Astrocyte (in vitro differentiated cells and primary cell): ENCODE measurements around the gene SQOR. TPM values are rescaled to one million over a fixed set of nuclear protein-coding genes. Genes with fewer than 3 reads are reported as not detected.

ENCODE experiments used
- DNase-seq: peaks from one replicate; pipeline ENCODE4 v3.0.0-alpha.2; 2010; ENCODE audit warnings: low read depth
- FAIRE-seq: peaks from 2 replicates; lab custom pipeline; 2011; peaks lifted over from hg19 to GRCh38; lab: Jason Lieb, UNC
- H2AFZ ChIP-seq: 2 replicates; pipeline ENCODE4 v1.6.0; 2012; ENCODE audit warnings: low read depth, low read length, inconsistent platforms
- H3K27ac ChIP-seq: 2 replicates; pipeline ENCODE4 v1.5.1; 2011; ENCODE audit warnings: low read depth, low read length, inconsistent platforms
- H3K27me3 ChIP-seq: 2 replicates; pipeline ENCODE4 v1.6.0; 2011; ENCODE audit warnings: low read length, inconsistent platforms; ENCODE audit not compliant: insufficient read depth
- H3K36me3 ChIP-seq: 2 replicates; pipeline ENCODE4 v1.5.1; 2011; ENCODE audit warnings: low read length, inconsistent platforms; ENCODE audit not compliant: insufficient read depth
- H3K4me1 ChIP-seq: 2 replicates; pipeline ENCODE4 v1.5.1; 2011; ENCODE audit warnings: low read length, inconsistent platforms; ENCODE audit not compliant: insufficient read depth
- H3K4me2 ChIP-seq: 2 replicates; pipeline ENCODE4 v1.6.0; 2012; ENCODE audit warnings: low read length, inconsistent platforms
- H3K4me3 ChIP-seq: 2 replicates; pipeline ENCODE4 v1.5.1; 2011; ENCODE audit warnings: low read depth, mild to moderate bottlenecking, low read length, inconsistent platforms; ENCODE audit not compliant: insufficient read depth
- H3K79me2 ChIP-seq: 2 replicates; pipeline ENCODE4 v1.6.0; 2012; ENCODE audit warnings: mild to moderate bottlenecking, low read length, inconsistent platforms; ENCODE audit not compliant: insufficient read depth
- H3K9ac ChIP-seq: 2 replicates; pipeline ENCODE4 v1.6.0; 2012; ENCODE audit warnings: mild to moderate bottlenecking, low read length, inconsistent platforms
- H3K9me3 ChIP-seq: 2 replicates; pipeline ENCODE4 v1.5.1; 2012; ENCODE audit warnings: low read depth, mild to moderate bottlenecking, low read length, inconsistent platforms; ENCODE audit not compliant: insufficient read depth
- H4K20me1 ChIP-seq: 2 replicates; pipeline ENCODE4 v1.6.0; 2012; ENCODE audit warnings: low read length, inconsistent platforms; ENCODE audit not compliant: insufficient read depth
- H3K27ac Mint-ChIP-seq: one replicate; pipeline ENCODE4 v1.8.0; 2021; ENCODE audit warnings: mild to moderate bottlenecking, mixed read lengths; ENCODE audit not compliant: unreplicated experiment
- H3K27me3 Mint-ChIP-seq: one replicate; pipeline ENCODE4 v1.8.0; 2021; ENCODE audit warnings: low read depth, mixed read lengths; ENCODE audit not compliant: unreplicated experiment
- H3K36me3 Mint-ChIP-seq: one replicate; pipeline ENCODE4 v1.8.0; 2021; ENCODE audit warnings: low read depth, mixed read lengths; ENCODE audit not compliant: unreplicated experiment
- H3K4me1 Mint-ChIP-seq: one replicate; pipeline ENCODE4 v1.8.0; 2021; ENCODE audit warnings: low read depth, mixed read lengths; ENCODE audit not compliant: unreplicated experiment
- H3K4me3 Mint-ChIP-seq: one replicate; pipeline ENCODE4 v1.8.0; 2021; ENCODE audit warnings: mild to moderate bottlenecking, moderate library complexity, mixed read lengths; ENCODE audit not compliant: unreplicated experiment
- H3K9me3 Mint-ChIP-seq: one replicate; pipeline ENCODE4 v1.8.0; 2021; ENCODE audit warnings: mild to moderate bottlenecking, mixed read lengths; ENCODE audit not compliant: unreplicated experiment
- CTCF ChIP-seq: IDR thresholded peaks from 2 replicates; pipeline ENCODE4 v1.5.1; 2011; ENCODE audit warnings: low read depth, mild to moderate bottlenecking, inconsistent platforms, low read length, moderate library complexity; ENCODE audit not compliant: insufficient read depth
- EZH2 ChIP-seq: IDR thresholded peaks from 2 replicates; pipeline ENCODE4 v1.6.1; 2012; ENCODE audit warnings: mild to moderate bottlenecking, low read length, inconsistent platforms; ENCODE audit not compliant: insufficient read depth
- total RNA-seq: library from RNA; stranded (reverse); gene quantifications from 2 replicates; pipeline ENCODE4 v1.2.1, GENCODE V29; 2021

SQOR gene
- total RNA-seq, 1 donor from 2014 or later, result 4.0 TPM

GRCh38 chr15:45731343-45731742 lies 96.5 kb downstream of the SQOR start:
- no peak overlapping the region for H3K27ac ChIP-seq
- H3K9me3 Mint-ChIP-seq, result no peaks in the 10 kb centered on the region
- H3K4me3 Mint-ChIP-seq, result no peak overlapping the region
- H3K4me1 ChIP-seq, result no peaks in the 10 kb centered on the region
- DNase-seq (no peak), FAIRE-seq (no peak)
- H3K79me2 ChIP-seq, result no peaks in the 10 kb centered on the region
- H3K27ac Mint-ChIP-seq, result no peak overlapping the region
- no peak overlapping the region for H2AFZ ChIP-seq
- H3K36me3 ChIP-seq, result no peaks in the 10 kb centered on the region
- no peaks in the 10 kb centered on the region for H3K36me3 Mint-ChIP-seq
- no peaks in the 10 kb centered on the region for H3K27me3 ChIP-seq
- no peak overlapping the region for H3K4me2 ChIP-seq
- peaks cover 2% of the 10 kb centered on the region for H3K4me1 Mint-ChIP-seq
- no peak overlapping the region for H3K4me3 ChIP-seq
- TF ChIP-seq EZH2, result no peak
- no peak for TF ChIP-seq CTCF
- no peak overlapping the region for H3K9ac ChIP-seq
- H4K20me1 ChIP-seq, result no peaks in the 10 kb centered on the region
- H3K9me3 ChIP-seq, result no peaks in the 10 kb centered on the region
- no peaks in the 10 kb centered on the region for H3K27me3 Mint-ChIP-seq

- H3K27ac Mint-ChIP-seq, result no peak overlapping the region
- H3K4me1 Mint-ChIP-seq, result peaks cover 2% of the 10 kb centered on the region
- no peaks in the 10 kb centered on the region for H3K79me2 ChIP-seq
- DNase-seq (no peak), FAIRE-seq (no peak)
- H3K4me3 Mint-ChIP-seq, result no peak overlapping the region
- TF ChIP-seq EZH2, result no peak
- no peak for TF ChIP-seq CTCF
- H3K27me3 Mint-ChIP-seq, result no peaks in the 10 kb centered on the region
- no peaks in the 10 kb centered on the region for H3K36me3 ChIP-seq
- no peaks in the 10 kb centered on the region for H3K9me3 ChIP-seq
- no peaks in the 10 kb centered on the region for H3K36me3 Mint-ChIP-seq
- H3K27me3 ChIP-seq, result no peaks in the 10 kb centered on the region
- no peak overlapping the region for H3K9ac ChIP-seq
- H3K9me3 Mint-ChIP-seq, result no peaks in the 10 kb centered on the region
- H4K20me1 ChIP-seq, result no peaks in the 10 kb centered on the region
- no peak overlapping the region for H3K27ac ChIP-seq
- H3K4me1 ChIP-seq, result no peaks in the 10 kb centered on the region
- no peak overlapping the region for H3K4me3 ChIP-seq
- no peak overlapping the region for H2AFZ ChIP-seq
- H3K4me2 ChIP-seq, result no peak overlapping the region
Observed at GRCh38 chr15:45732662-45733061, 97.8 kb downstream of the SQOR start.

GRCh38 chr15:45734260-45734711 lies 99.5 kb downstream of the SQOR start:
- Histone ChIP-seq H2AFZ (no peak overlapping the region), H3K27ac (no peak overlapping the region), H3K36me3 (no peaks in the 10 kb centered on the region), H3K4me3 (no peak overlapping the region), H3K27me3 (no peaks in the 10 kb centered on the region), H3K4me2 (no peak overlapping the region), H3K9ac (no peak overlapping the region), H3K79me2 (no peaks in the 10 kb centered on the region), H3K4me1 (no peaks in the 10 kb centered on the region), H3K9me3 (no peaks in the 10 kb centered on the region), H4K20me1 (no peaks in the 10 kb centered on the region)
- Mint-ChIP-seq H3K9me3 (no peaks in the 10 kb centered on the region), H3K4me3 (no peak overlapping the region), H3K27ac (no peak overlapping the region), H3K36me3 (no peaks in the 10 kb centered on the region), H3K4me1 (peaks cover under 1% of the 10 kb centered on the region), H3K27me3 (no peaks in the 10 kb centered on the region)
- no peak for DNase-seq
- FAIRE-seq, result no peak
- no peak for TF ChIP-seq EZH2
- no peak for TF ChIP-seq CTCF
